HG03064 (cell line): ENCODE data around the gene FAM53C.
"Not testable (repeated sequence)": the region's sequence is repeated elsewhere in the genome, so short reads cannot be mapped to it uniquely, and the experiment has no call there.

Source experiments
- ATAC-seq: cut with Tn5 transposase; IDR thresholded peaks from one replicate; pipeline ENCODE4 v1.9.1; 2021; ENCODE audit warnings: low read depth; ENCODE audit not compliant: unreplicated experiment

The FAM53C gene

GRCh38 chr5:138337685-138338410 is at the start of gene FAM53C:
Gene FAM53C (plus strand): TSS chr5:138338266. CDS start chr5:138341336, 3,070 bp downstream.
- ATAC-seq: peak; percentile 84

DNA sequence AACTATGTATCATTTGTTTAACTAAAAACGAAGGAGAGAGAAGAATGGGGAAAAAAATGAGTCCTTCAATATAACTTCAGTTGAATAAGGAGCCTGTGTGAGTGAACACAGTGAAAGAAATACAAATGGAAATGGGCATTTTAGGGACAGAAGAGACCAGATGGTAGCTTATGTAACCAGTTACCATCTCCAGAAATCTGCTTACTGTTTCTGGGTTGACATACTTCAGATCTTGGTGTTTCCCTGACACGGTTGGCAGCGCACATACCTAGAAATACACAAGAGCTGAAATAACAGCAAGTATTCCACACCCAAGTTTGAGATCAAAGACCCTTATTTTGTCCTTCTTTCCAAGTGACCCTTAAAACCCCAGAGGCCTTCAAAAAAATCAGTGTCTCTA is 48.8 kb upstream of the FAM53C start:
- no peak for ATAC-seq

- ATAC-seq: no peak
Observed at GRCh38 chr5:138303372-138303771, 34.7 kb upstream of the FAM53C start.

DNA sequence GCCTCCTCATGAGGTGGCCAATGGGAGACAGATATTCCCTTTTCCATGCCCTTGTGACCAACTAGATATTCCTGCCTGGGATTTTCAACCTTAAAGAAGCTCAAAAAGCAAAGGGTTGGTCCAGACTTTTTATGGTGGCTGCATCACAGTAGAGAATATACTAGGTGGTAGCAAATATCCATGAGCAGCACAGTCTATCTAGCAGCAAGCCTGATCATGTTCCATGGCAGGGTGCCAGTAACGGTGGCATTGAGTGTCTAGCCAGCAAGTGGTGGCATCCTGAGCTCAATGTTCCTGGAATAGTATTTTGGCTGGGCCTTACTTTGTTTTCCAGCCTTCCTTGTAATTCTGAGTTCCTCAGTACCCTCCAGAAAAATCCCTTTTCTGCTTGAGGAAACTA is 32.3 kb upstream of the FAM53C start:
- ATAC-seq: no peak

DNA sequence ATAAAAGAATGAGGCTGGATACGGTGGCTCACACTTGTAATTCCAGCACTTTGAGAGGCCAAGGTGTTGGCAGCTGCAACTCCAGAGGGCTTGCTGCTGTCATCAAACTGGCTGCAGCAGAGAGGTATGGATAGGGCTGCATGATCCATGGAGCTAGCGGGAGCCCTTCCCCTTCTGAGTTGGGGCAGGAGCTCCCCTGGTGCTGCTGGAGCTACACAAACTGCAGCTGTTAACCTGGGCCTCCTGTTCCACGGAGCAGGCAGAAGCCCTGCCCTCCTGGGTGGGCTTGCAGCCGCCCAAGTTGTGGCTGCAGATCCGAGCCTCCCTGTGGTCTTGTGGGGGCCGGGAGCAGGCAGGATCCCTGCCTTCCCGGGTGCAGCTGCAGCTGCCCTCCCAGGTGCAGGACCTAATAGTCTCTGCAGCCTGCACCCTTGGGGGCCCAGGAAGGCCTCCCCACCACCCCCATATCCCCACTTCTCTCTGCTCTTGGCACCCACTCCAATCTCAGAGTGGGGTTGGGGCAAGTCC is 22.3 kb upstream of the FAM53C start:
- ATAC-seq: no peak

DNA sequence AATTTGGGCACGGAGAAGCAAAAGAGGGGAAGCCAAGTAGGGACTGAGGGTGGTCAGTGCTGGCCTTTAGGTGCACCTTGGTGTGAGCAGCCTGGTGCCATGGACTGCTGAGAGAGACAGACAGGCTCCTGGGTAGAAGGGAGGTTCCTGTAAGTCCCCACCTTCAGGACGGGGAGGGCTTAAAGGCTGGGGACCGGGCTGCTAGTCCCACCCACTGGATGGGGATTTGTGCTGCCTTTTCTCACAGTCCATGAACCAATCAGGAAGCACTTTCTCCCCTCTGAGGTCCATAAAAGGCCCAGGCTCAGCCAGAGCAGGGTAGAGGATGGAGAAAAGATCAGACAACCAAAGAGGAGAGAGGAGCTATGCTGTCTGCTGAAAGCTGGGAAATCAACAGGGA is 21.7 kb upstream of the FAM53C start:
- no peak for ATAC-seq

DNA sequence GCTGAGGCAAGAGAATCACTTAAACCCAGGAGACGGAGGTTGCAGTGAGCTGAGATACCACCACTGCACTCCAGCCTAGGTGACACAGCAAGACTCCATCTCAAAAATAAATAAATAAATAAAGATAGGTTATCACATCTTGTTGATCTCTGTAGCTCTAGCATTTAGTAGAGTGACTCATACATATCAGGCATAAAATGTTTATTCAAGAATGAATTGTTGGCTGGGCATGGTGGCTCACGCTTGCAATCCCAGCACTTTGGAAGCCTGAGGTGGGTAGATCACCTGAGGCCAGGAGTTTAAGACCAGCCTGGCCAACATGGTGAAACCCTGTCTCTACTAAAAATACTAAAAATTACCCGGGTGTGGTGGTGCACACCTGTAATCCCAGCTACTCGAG is 19.9 kb upstream of the FAM53C start:
- not testable (repeated sequence) for ATAC-seq

GRCh38 chr5:138330813-138331448 is 7.1 kb upstream of the FAM53C start:
- ATAC-seq: no peak

- peak; percentile 98 for ATAC-seq
Observed at GRCh38 chr5:138331449-138332368, 6.4 kb upstream of the FAM53C start, which contains the start of gene CDC25C. Gene CDC25C (minus strand): TSS chr5:138331804. CDS start chr5:138331180, 624 bp downstream.

DNA sequence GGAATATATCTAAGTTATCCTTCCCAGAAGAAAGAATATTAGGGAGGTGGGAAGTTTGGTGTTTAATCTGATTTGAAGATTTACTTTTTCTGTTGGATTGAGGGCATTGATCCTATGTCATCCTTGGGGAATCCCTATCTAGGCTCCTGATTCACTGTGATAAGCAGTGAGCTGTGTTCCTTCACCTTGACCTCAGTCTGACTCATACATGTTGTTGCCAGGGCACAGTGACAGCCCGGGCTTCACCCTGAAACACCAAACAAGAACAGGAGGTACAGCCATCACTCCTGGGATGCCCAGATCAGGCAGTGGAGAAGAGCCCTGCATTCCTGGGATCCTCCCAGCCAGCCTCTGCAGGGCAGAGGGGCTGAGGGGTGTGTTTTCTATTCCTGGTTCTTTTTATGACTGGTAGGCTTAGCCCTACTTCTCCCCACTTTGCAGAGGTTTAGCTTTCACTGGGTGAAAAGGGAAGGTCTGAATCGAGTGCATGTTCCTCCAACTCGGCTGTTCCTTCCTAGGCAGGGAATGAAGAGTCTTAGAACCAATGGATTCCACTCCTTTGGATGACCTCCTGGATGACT is 3.1 kb upstream of the FAM53C start:
- ATAC-seq: no peak

DNA sequence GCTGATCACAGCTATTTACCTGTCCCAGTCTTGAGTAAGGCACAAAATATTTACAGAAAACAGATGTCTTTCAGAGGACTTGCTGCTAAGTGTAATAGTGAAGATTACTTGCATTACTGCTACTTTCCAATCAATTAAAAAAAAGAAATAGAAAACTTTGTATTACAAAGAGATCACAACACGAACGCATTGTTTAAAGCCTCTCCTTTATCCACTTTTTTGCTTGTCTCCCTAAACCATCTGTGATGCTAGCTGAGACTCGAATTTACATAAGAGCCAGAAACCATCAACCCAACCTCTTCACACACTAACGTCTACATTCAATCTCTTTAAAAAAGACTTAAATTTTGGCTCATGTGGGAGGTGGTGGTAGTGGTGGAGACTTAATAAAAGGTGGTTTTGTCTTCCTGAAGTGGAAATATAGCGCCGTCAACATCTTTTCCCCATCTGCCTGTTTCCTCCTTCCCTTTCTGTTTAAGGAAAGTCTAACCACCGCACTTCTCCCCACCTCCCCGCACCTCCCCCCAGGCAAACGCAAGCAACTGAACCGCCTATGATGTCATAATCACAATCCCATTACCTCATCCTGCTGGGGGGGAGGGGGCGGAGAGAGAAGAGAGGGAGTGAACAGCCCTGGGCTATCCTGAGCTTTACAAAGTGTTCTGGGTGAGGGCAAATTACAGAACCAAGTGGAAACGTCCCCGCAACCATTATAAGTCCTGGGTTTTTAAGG is 948 bp upstream of the FAM53C start:
- peak; percentile 2 for ATAC-seq

GRCh38 chr5:138338411-138339090 is 485 bp downstream of the FAM53C start:
- ATAC-seq: no peak

GRCh38 chr5:138339091-138339456 is 1.0 kb downstream of the FAM53C start:
- no peak for ATAC-seq

DNA sequence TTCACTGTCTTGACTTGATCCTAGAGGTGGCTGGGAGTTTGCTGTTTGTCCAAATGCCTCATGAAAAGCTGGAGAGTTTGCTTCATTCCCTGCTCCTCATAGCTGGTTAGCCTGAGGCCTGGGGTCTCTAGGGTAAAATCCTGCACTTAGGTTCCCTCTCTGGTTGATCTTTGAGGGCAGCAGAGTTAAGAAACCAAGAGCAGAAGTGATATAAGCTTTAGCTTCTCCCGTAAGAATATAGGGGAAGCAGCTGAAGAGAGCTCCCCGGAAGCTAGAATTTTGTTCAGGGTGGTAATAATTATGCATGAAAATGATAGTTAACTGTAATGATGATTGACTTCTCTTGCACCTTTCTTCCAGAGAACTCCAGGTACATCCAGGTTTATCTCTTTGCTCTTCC is 1.4 kb downstream of the FAM53C start:
- ATAC-seq: no peak

DNA sequence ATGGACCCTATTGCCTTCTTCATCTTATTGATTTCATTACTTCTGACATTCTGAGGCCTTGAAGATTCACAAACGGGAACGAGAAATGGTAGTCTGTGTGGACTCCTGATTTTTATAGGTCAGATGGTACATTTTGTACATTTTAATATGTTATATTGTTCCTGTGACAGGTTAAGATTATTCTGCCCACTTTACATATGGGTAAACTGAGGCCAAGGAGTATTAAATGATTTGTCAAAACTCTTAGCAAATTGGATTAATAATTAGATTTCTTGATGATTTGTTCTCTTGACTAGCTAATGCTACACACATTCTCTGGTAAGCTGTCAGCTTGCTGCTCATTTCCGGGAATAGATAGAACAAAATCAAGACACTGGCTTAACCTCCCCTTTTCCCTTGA is 1.9 kb downstream of the FAM53C start:
- no peak for ATAC-seq

DNA sequence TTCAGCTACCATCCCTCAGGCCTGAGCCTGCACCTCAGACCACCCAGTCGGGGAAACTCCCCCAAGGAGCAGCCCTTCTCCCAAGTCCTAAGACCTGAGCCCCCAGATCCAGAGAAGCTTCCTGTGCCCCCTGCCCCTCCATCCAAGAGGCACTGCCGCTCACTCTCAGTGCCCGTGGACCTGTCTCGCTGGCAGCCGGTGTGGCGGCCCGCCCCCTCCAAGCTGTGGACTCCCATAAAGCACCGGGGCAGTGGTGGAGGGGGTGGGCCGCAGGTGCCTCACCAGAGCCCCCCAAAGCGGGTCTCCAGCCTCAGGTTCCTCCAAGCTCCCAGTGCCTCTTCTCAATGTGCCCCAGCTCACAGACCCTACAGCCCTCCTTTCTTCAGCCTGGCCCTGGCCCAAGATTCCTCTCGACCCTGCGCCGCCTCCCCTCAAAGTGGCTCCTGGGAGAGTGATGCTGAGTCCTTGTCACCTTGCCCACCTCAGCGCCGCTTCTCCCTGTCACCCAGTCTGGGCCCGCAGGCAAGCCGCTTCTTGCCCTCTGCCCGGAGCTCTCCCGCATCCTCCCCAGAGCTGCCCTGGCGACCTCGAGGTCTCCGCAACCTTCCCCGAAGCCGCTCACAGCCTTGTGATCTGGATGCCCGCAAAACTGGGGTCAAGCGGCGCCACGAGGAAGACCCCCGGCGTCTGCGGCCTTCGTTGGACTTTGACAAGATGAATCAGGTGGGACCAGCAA is 7.0 kb downstream of the FAM53C start:
- ATAC-seq: no peak

GRCh38 chr5:138346889-138347288 is 8.8 kb downstream of the FAM53C start:
- no peak for ATAC-seq

GRCh38 chr5:138349852-138350562 is 11.9 kb downstream of the FAM53C start:
- ATAC-seq: no peak
